RCC 7860 (cell line): ENCODE results near the gene CACNB1.

Source experiments
- DNase-seq: peaks from one replicate; pipeline ENCODE4 v3.0.0-alpha.2; 2015; ENCODE audit warnings: low spot score
- FAIRE-seq: peaks from 2 replicates; lab custom pipeline; 2012; peaks lifted over from hg19 to GRCh38; lab: Jason Lieb, UNC

CACNB1 gene

GRCh38 chr17:39197380-39198185 lies at the start of gene CACNB1:
Gene CACNB1, minus strand, starts transcription at chr17:39197669. Its CDS starts 174 bp downstream, at chr17:39197495.
- DNase-seq (peak; percentile 52), FAIRE-seq (no peak)

- FAIRE-seq (no peak), DNase-seq (no peak)
These were observed 48.8 kb upstream of the CACNB1 start for GRCh38 chr17:39246274-39246673.

- DNase-seq (peak; percentile 51), FAIRE-seq (no peak)
These were observed 47.4 kb upstream of the CACNB1 start for GRCh38 chr17:39244600-39245570.

GRCh38 chr17:39244016-39244599 lies 46.6 kb upstream of the CACNB1 start:
- FAIRE-seq (no peak), DNase-seq (no peak)

GRCh38 chr17:39243155-39243554 lies 45.7 kb upstream of the CACNB1 start:
- DNase-seq: no peak
- no peak for FAIRE-seq

- no peak for FAIRE-seq
- DNase-seq: no peak
These were observed 43.2 kb upstream of the CACNB1 start for GRCh38 chr17:39240631-39241030.

- DNase-seq (no peak), FAIRE-seq (no peak)
These were observed 42.3 kb upstream of the CACNB1 start for GRCh38 chr17:39239640-39240314.

- DNase-seq: peak; percentile 83
- FAIRE-seq: peak; percentile 62
These were observed 41.0 kb upstream of the CACNB1 start for GRCh38 chr17:39238311-39238972.

GRCh38 chr17:39237586-39237985 lies 40.1 kb upstream of the CACNB1 start:
- DNase-seq (no peak), FAIRE-seq (no peak)

GRCh38 chr17:39236981-39237441 lies 39.5 kb upstream of the CACNB1 start:
- DNase-seq (no peak), FAIRE-seq (no peak)

- FAIRE-seq (no peak), DNase-seq (no peak)
These were observed 39.0 kb upstream of the CACNB1 start for GRCh38 chr17:39236450-39236927.

- no peak for FAIRE-seq
- peak; percentile 59 for DNase-seq
These were observed 38.3 kb upstream of the CACNB1 start for GRCh38 chr17:39235555-39236449.

- FAIRE-seq: no peak
- no peak for DNase-seq
These were observed 34.4 kb upstream of the CACNB1 start for GRCh38 chr17:39231591-39232551.

GRCh38 chr17:39231091-39231561 lies 33.7 kb upstream of the CACNB1 start:
- FAIRE-seq: no peak
- DNase-seq: no peak

- FAIRE-seq: no peak
- DNase-seq: no peak
These were observed 32.9 kb upstream of the CACNB1 start for GRCh38 chr17:39230361-39230760.

- FAIRE-seq (no peak), DNase-seq (peak; percentile 42)
These were observed 31.9 kb upstream of the CACNB1 start for GRCh38 chr17:39229274-39229913.

- FAIRE-seq (no peak), DNase-seq (no peak)
These were observed 30.0 kb upstream of the CACNB1 start for GRCh38 chr17:39227364-39227919.
